Breast epithelium (tissue), 4 donors: ENCODE results near the gene PLD4. TPM values are rescaled to one million over a fixed set of nuclear protein-coding genes. Genes with fewer than 3 reads are reported as not detected.

Experiments used
- DNase-seq, 2 donors: peaks; one replicate each; pipeline ENCODE4 v3.0.0-alpha.2; 2019; ENCODE audit warnings: low spot score in 2 of 2
- H3K27ac ChIP-seq, 2 donors: fragments of 200-600 bp; sonication (generic) in 1 of 2; one replicate each; pipeline ENCODE4 v1.5.1; 2016 to 2019; ENCODE audit warnings: mild to moderate bottlenecking in 1 of 2
- H3K27me3 ChIP-seq, 2 donors: fragments of 200-600 bp; sonication (generic) in 1 of 2; one replicate each; pipeline versions ENCODE4 v1.5.1 to v1.6.0; 2017 to 2019; ENCODE audit warnings: control low read depth in 1 of 2, mild to moderate bottlenecking in 1 of 2
- H3K36me3 ChIP-seq: fragments of 200-600 bp; one replicate; pipeline ENCODE4 v1.5.1; 2019
- H3K4me1 ChIP-seq, 2 donors: fragments of 200-600 bp; sonication (generic); one replicate each; pipeline ENCODE4 v1.5.1; 2016 to 2019; ENCODE audit warnings: control low read depth in 1 of 2
- H3K4me3 ChIP-seq, 3 donors: fragments of 200-600 bp; sonication (generic); 1 replicate in 2 of 3; 2 replicates in 1 of 3; pipeline ENCODE4 v1.5.1; 2016 to 2019; ENCODE audit warnings: mild to moderate bottlenecking in 3 of 3, moderate library complexity in 2 of 3
- H3K9me3 ChIP-seq, 2 donors: fragments of 200-600 bp; sonication (generic) in 1 of 2; one replicate each; pipeline ENCODE4 v1.5.1; 2016 to 2019; ENCODE audit warnings: control low read depth in 1 of 2
- CTCF ChIP-seq, 3 donors: fragments of 450-650 bp; IDR thresholded peaks; one replicate each; pipeline ENCODE4 v1.5.1; 2016 to 2017; ENCODE audit warnings: antibody characterized with exemption in 3 of 3, mild to moderate bottlenecking in 3 of 3, moderate library complexity in 3 of 3
- POLR2A ChIP-seq: fragments of 450-650 bp; IDR thresholded peaks from one replicate; pipeline ENCODE4 v1.6.1; 2016; ENCODE audit warnings: antibody characterized with exemption, mild to moderate bottlenecking, moderate library complexity
- POLR2AphosphoS5 ChIP-seq, 3 donors: sonication (generic); formaldehyde crosslinking; IDR thresholded peaks; one replicate each; pipeline ENCODE4 v1.6.1; 2017; ENCODE audit warnings: antibody characterized with exemption in 3 of 3
- intact Hi-C: fragments of 100-400 bp; cut with DNase I; formaldehyde crosslinking; loops from one replicate; pipeline ENCODE4 v1.15.1; 2023; ENCODE audit warnings: low total_unique reads
- total RNA-seq, 3 donors: library from RNA; depleted of rRNA; stranded (reverse); fragments of >200 nt; gene quantifications; one replicate each; pipeline ENCODE4 v1.1.0, GENCODE V29; 2016

Gene PLD4
- total RNA-seq, 3 donors from 2014 or later, result 0.33 to 4.0 TPM; not detected in 1

GRCh38 chr14:104957146-104958113, 32.8 kb downstream of the PLD4 start:
- H3K9me3 ChIP-seq, result no peaks in the 10 kb centered on the region
- H3K4me1 ChIP-seq, result no peaks in the 10 kb centered on the region
- H3K27me3 ChIP-seq, result no peaks in the 10 kb centered on the region
- H3K36me3 ChIP-seq, result no peaks in the 10 kb centered on the region
- DNase-seq, result no peak
- no peak overlapping the region for H3K27ac ChIP-seq
- intact Hi-C loops, result no loop called here
- H3K4me3 ChIP-seq, result no peak overlapping the region
- TF ChIP-seq POLR2A (no peak), CTCF (IDR thresholded peaks at IDR 0.05) (no peak), POLR2AphosphoS5 (IDR thresholded peaks at IDR 0.05) (no peak)

GRCh38 chr14:104964546-104964945, 39.9 kb downstream of the PLD4 start:
- Histone ChIP-seq H3K4me3 (no peak overlapping the region), H3K27ac (no peak overlapping the region), H3K4me1 (peaks cover 17 to 21% of the 10 kb centered on the region in 2 donors), H3K9me3 (no peaks in the 10 kb centered on the region), H3K27me3 (no peaks in the 10 kb centered on the region), H3K36me3 (no peaks in the 10 kb centered on the region)
- intact Hi-C loops, result no loop called here
- TF ChIP-seq CTCF (IDR thresholded peaks at IDR 0.05), result no peak
- no peak for TF ChIP-seq POLR2AphosphoS5 (IDR thresholded peaks at IDR 0.05)
- no peak for TF ChIP-seq POLR2A
- no peak for DNase-seq

GRCh38 chr14:104965561-104966231, 41.0 kb downstream of the PLD4 start:
- DNase-seq, result no peak
- H3K27me3 ChIP-seq, result no peaks in the 10 kb centered on the region
- intact Hi-C loops, result loop anchor here (2.0 kb wide), 1 partner anchor 13 kb away; no protein-coding TSS in a partner anchor
- peaks cover 17 to 22% of the 10 kb centered on the region in 2 donors for H3K4me1 ChIP-seq
- no peak overlapping the region for H3K4me3 ChIP-seq
- no peak overlapping the region for H3K27ac ChIP-seq
- no peaks in the 10 kb centered on the region for H3K9me3 ChIP-seq
- H3K36me3 ChIP-seq, result no peaks in the 10 kb centered on the region
- TF ChIP-seq POLR2A (no peak), CTCF (IDR thresholded peaks at IDR 0.05) (no peak), POLR2AphosphoS5 (IDR thresholded peaks at IDR 0.05) (no peak)

GRCh38 chr14:104966261-104966865, 41.7 kb downstream of the PLD4 start:
- Histone ChIP-seq H3K27ac (peak overlapping the region; percentile 95 to 97), H3K9me3 (no peaks in the 10 kb centered on the region), H3K4me1 (peaks cover 18 to 22% of the 10 kb centered on the region in 2 donors), H3K4me3 (no peak overlapping the region), H3K36me3 (no peaks in the 10 kb centered on the region), H3K27me3 (no peaks in the 10 kb centered on the region)
- no peak for DNase-seq
- TF ChIP-seq CTCF (IDR thresholded peaks at IDR 0.05) (no peak), POLR2A (no peak), POLR2AphosphoS5 (IDR thresholded peaks at IDR 0.05) (no peak)
- intact Hi-C loops, result loop anchor here (2.0 kb wide), 1 partner anchor 14 kb away; no protein-coding TSS in a partner anchor
